ENCODE data around the gene SHC3. TPM values are rescaled to one million over a fixed set of nuclear protein-coding genes. Genes with fewer than 3 reads are reported as not detected.

The SHC3 gene
- total RNA-seq, 1 donor from 2014 or later: 0.83 TPM

DNA sequence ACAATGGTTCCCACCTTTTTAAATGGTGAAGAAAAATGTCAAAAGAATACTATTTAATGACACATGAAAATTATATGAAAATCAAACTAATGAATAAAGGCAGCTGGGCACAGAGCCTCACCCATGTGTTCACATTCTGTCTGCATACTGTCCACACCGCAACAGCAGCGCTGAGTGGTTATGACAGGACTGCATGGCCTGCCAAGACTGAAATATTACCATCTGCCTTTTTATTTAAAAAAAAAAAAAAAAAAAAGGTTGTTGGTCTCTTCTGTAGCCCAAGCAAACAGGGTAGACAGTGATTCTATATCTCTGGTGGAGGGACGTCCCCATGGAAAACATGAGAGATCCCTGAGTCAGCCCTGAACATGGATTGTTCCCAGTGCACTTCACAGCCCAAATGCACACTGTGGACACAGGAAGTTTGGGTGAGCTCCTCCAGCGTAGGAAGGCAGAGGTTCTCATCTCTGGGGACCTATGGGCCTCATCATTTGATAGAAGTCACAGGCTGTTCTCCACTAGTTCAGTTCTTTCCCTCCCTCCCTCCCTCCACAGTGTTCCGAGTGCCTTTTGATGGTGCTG lies 44.9 kb upstream of the SHC3 start:
- Mint-ChIP-seq H3K9me3 (ENCODE audit: unreplicated experiment) (no peaks in the 10 kb centered on the region), H3K4me1 (ENCODE audit: low read depth, unreplicated experiment) (peaks cover 6% of the 10 kb centered on the region), H3K36me3 (ENCODE audit: unreplicated experiment) (peaks cover 4% of the 10 kb centered on the region), H3K4me3 (ENCODE audit: unreplicated experiment) (no peak overlapping the region), H3K27me3 (ENCODE audit: unreplicated experiment) (no peaks in the 10 kb centered on the region), H3K27ac (ENCODE audit: unreplicated experiment) (no peak overlapping the region)
- DNase-seq: no peak
- TF ChIP-seq, protein P1, sequence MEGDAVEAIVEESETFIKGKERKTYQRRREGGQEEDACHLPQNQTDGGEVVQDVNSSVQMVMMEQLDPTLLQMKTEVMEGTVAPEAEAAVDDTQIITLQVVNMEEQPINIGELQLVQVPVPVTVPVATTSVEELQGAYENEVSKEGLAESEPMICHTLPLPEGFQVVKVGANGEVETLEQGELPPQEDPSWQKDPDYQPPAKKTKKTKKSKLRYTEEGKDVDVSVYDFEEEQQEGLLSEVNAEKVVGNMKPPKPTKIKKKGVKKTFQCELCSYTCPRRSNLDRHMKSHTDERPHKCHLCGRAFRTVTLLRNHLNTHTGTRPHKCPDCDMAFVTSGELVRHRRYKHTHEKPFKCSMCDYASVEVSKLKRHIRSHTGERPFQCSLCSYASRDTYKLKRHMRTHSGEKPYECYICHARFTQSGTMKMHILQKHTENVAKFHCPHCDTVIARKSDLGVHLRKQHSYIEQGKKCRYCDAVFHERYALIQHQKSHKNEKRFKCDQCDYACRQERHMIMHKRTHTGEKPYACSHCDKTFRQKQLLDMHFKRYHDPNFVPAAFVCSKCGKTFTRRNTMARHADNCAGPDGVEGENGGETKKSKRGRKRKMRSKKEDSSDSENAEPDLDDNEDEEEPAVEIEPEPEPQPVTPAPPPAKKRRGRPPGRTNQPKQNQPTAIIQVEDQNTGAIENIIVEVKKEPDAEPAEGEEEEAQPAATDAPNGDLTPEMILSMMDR (IDR thresholded peaks at IDR 0.05; ENCODE audit: partially characterized antibody, unreplicated experiment): no peak

DNA sequence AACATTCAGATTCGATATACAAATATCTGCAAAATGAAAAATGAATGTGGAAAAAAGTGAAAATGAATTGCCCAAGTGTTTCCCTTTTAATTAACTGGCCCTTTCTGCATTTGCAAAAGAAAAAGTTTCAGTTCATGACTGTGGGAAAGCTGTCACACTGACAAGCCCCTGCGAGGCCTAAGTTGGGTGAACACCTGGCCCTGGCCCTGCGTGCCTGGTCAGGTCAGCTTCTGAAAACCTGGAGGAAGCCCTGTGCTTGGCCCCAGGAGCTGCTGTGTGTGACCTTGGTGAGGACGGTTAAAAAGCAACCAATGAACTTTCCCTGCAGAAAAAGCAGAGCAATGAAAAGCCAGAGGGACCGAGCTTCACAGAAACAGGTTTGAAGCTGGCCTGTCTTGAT lies 41.0 kb upstream of the SHC3 start:
- TF ChIP-seq, protein P1 (IDR thresholded peaks at IDR 0.05; ENCODE audit: partially characterized antibody, unreplicated experiment): no peak
- Mint-ChIP-seq H3K27ac (ENCODE audit: unreplicated experiment) (no peak overlapping the region), H3K36me3 (ENCODE audit: unreplicated experiment) (no peaks in the 10 kb centered on the region), H3K27me3 (ENCODE audit: unreplicated experiment) (peaks cover 2% of the 10 kb centered on the region), H3K4me1 (ENCODE audit: low read depth, unreplicated experiment) (no peaks in the 10 kb centered on the region), H3K9me3 (ENCODE audit: unreplicated experiment) (no peaks in the 10 kb centered on the region), H3K4me3 (ENCODE audit: unreplicated experiment) (no peak overlapping the region)
- no peak for DNase-seq

DNA sequence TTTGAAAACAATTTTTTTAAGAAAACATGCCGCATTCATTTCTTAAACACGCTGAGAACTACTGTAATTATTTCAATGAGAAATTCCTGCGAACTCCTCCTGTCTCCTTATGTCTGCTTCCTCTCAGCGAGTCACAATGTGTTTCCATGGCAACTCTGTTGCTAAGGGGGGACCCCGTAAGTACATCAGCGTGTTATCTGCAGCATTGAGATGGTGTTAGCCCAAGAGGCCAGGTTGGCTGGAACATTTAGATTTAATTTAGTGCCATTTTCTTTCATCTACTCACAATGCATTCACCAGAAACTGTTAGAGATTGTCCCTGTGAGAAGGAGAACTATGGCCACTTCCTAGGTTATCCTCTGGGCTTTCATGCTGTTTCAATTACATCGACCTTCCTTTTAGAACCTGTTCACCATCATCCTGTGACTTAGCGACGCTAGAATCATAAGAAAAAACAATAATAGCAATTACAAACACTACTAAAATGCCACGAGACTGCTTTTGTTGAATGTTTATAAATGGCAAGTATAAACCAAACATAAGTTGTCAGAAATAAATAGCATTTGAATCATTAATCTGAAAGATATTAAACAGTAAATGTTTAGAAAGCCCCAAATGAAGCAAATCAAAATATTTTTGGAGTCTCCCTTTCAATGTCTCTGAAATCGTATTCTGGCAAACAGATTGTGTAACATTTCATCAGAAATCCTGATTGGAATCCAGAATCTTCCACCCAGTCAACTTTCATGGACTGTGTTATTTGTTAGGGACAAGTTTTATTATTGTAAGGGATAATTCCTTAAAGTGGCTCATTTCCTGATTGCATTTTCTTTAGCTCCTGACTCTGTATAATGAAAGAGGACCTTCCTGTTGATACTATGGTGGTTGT lies 39.7 kb upstream of the SHC3 start:
- TF ChIP-seq, protein P1 (IDR thresholded peaks at IDR 0.05; ENCODE audit: partially characterized antibody, unreplicated experiment): no peak
- DNase-seq: no peak
- Mint-ChIP-seq H3K36me3 (ENCODE audit: unreplicated experiment) (no peaks in the 10 kb centered on the region), H3K4me1 (ENCODE audit: low read depth, unreplicated experiment) (no peaks in the 10 kb centered on the region), H3K9me3 (ENCODE audit: unreplicated experiment) (no peaks in the 10 kb centered on the region), H3K4me3 (ENCODE audit: unreplicated experiment) (no peak overlapping the region), H3K27me3 (ENCODE audit: unreplicated experiment) (peaks cover 2% of the 10 kb centered on the region), H3K27ac (ENCODE audit: unreplicated experiment) (no peak overlapping the region)

GRCh38 chr9:89215342-89215741 lies 36.7 kb upstream of the SHC3 start:
- H3K36me3 Mint-ChIP-seq (ENCODE audit: unreplicated experiment): no peaks in the 10 kb centered on the region
- H3K9me3 Mint-ChIP-seq (ENCODE audit: unreplicated experiment): no peaks in the 10 kb centered on the region
- TF ChIP-seq, protein P1 (IDR thresholded peaks at IDR 0.05; ENCODE audit: partially characterized antibody, unreplicated experiment): no peak
- no peak for DNase-seq
- no peaks in the 10 kb centered on the region for H3K4me1 Mint-ChIP-seq (ENCODE audit: low read depth, unreplicated experiment)
- no peak overlapping the region for H3K4me3 Mint-ChIP-seq (ENCODE audit: unreplicated experiment)
- peaks cover 2% of the 10 kb centered on the region for H3K27me3 Mint-ChIP-seq (ENCODE audit: unreplicated experiment)
- H3K27ac Mint-ChIP-seq (ENCODE audit: unreplicated experiment): no peak overlapping the region

- TF ChIP-seq, protein P1 (IDR thresholded peaks at IDR 0.05; ENCODE audit: partially characterized antibody, unreplicated experiment): no peak
- Mint-ChIP-seq H3K27me3 (ENCODE audit: unreplicated experiment) (peaks cover 2% of the 10 kb centered on the region), H3K9me3 (ENCODE audit: unreplicated experiment) (no peaks in the 10 kb centered on the region), H3K4me1 (ENCODE audit: low read depth, unreplicated experiment) (no peaks in the 10 kb centered on the region), H3K4me3 (ENCODE audit: unreplicated experiment) (no peak overlapping the region), H3K27ac (ENCODE audit: unreplicated experiment) (no peak overlapping the region), H3K36me3 (ENCODE audit: unreplicated experiment) (no peaks in the 10 kb centered on the region)
- DNase-seq: no peak
Observed at GRCh38 chr9:89213396-89213880, 34.8 kb upstream of the SHC3 start.

Measured in glutamatergic neuron (in vitro differentiated cells).